IPS DF 4.7 (cell line): ENCODE results near the gene TAF1A.

Source experiments
- DNase-seq: peaks from one replicate; pipeline ENCODE4 v3.0.0-alpha.2; 2013; ENCODE audit warnings: low spot score; ENCODE audit errors: extremely low read depth

The TAF1A gene

DNA sequence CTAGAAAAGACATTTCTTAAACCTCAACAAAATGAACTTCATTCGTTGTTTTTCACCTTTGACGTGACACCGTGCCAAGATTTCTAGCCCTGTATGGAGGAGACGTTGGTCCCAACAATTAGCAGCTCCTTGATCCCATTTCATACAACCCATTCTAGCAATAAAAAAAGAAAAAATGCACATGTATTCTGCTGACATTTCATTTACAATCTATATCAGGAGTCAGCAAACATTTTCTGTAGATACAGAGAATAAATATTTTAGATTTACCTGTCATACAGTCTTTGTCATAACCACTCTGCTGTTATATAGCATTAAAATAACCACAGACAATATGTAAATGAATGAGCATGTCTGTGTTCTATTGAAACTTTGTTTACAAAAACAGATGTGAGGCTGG, 7.0 kb upstream of the TAF1A start:
- DNase-seq, result no peak

- no peak for DNase-seq
Observed at GRCh38 chr1:222594789-222595188, 5.1 kb upstream of the TAF1A start.

DNA sequence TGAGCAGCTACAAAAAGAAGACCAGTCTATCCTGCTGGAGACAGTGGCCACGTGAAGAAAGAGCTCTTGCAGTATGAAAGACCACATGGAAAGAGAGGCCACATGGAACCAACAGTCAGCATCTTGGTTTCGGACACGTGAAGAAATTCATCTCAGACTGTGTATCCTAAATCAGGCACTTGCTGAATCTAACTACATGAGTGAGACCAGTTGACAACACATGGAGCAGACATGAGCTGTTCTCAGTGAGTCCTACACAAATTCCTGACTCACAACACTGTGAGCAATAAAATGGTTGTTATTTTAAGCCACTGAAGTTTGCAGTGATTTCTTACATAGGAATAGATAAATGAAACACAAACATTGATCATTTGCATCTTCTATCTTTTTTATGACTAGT, 2.4 kb upstream of the TAF1A start:
- no peak for DNase-seq

GRCh38 chr1:222588135-222588534, 1.6 kb downstream of the TAF1A start:
- no peak for DNase-seq

- no peak for DNase-seq
Observed at GRCh38 chr1:222586842-222587241, 2.9 kb downstream of the TAF1A start.

DNA sequence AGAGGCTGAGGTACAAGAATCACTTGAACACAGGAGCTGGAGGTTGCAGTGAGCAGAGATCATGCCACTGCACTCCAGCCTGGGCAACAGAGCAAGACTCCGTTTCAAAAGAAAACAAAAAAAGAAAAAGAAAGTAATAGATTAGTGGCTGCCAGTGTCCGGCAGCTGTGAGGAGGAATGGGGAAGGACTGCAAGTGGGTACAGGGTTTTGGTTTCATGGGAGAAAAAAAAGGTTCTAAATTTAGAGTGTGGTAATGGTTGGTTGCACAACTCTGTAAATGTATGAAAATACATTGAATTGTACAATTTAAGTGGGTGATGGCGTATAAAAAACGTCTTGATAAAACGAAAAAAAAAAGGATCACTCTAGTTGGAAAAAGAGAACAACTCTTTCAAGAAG, 6.7 kb downstream of the TAF1A start:
- DNase-seq, result no peak

GRCh38 chr1:222582099-222582774, 7.5 kb downstream of the TAF1A start:
- DNase-seq, result no peak

- DNase-seq, result no peak
Observed at GRCh38 chr1:222579316-222579715, 10.4 kb downstream of the TAF1A start.

DNA sequence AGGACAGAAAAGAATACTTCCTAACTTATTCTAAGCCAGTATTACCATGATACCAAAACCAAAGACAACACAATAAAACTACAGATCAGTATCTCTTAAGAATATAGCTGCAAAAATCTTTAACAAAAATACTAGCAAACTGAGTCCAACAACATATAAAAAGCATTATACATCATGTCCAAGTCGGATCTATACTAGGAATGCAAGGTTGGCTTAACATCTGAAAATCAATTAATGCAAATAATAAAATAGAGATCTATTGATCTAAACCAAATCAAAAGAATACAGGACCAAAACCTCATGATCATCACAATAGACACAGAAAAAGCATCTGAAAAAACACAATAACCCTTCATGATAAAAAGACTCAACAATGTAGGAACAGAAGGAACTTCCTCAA, 18.9 kb downstream of the TAF1A start:
- no peak for DNase-seq

DNA sequence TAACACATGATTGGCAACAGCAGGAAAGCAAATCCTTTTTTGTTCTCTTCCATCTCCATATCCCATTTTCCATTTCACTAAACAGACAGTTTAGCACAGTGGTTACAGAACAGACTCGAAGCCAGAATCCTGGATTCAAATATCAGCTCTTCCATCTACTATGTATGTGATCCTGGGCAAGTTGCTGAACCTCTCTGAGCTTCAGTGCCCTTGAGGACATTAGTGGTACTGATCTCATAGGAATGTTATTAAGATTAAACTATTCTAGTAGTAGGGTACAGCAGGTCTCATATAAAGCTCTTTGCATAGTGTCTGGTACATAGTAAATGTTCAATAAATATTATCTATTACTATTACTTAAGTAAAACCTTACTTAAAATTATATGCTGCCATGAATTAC, 28.1 kb downstream of the TAF1A start:
- no peak for DNase-seq

- DNase-seq, result no peak
Observed at GRCh38 chr1:222557574-222557973, 32.2 kb downstream of the TAF1A start.

DNA sequence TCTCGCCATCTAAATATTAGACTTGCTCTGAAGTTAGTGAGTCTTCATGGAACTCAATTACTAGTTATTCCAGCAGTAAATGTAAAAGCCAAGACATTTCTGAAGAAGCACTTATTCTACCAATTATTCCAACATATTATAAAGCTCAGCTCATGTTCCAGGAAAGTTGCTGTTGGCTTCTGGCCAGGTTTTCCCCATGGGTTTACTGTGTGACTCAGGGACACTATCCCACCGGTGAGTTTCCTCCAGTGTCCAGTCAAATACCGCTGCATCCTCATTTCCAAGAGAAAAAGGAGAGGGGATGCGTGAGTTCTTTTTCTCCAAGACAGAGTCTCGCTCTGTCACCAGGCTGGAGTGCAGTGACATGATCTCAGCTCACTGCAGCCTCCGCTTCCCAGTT, 32.6 kb downstream of the TAF1A start:
- DNase-seq, result no peak

- no peak for DNase-seq
Observed at GRCh38 chr1:222555992-222556615, 33.6 kb downstream of the TAF1A start.

GRCh38 chr1:222554177-222554576, 35.6 kb downstream of the TAF1A start:
- no peak for DNase-seq

DNA sequence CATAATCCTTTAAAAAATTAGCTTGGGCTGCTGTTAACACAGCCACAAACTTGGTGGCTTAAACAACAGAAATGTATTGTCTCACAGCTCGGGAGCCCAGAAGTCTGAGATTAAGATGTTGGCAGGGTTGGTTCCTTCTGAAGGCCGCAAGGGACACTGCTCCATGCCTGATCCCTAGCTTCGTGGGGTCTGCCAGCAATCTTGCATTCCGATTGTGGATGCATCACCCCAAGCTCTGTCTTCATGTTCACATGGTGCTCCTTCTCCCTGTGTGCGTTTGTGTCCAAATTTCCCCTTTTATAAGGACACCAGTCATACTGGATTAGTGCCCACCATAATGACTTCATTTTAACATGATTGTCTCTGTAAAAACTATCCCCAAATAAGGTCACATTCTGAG, 36.9 kb downstream of the TAF1A start:
- DNase-seq, result no peak

- DNase-seq, result no peak
Observed at GRCh38 chr1:222547944-222548671, 41.6 kb downstream of the TAF1A start, which contains the start of gene HHIPL2. Gene HHIPL2, minus strand, starts transcription at chr1:222548104. Its CDS starts 60 bp downstream, at chr1:222548044.

- DNase-seq, result no peak
Observed at GRCh38 chr1:222547260-222547614, 42.5 kb downstream of the TAF1A start.

DNA sequence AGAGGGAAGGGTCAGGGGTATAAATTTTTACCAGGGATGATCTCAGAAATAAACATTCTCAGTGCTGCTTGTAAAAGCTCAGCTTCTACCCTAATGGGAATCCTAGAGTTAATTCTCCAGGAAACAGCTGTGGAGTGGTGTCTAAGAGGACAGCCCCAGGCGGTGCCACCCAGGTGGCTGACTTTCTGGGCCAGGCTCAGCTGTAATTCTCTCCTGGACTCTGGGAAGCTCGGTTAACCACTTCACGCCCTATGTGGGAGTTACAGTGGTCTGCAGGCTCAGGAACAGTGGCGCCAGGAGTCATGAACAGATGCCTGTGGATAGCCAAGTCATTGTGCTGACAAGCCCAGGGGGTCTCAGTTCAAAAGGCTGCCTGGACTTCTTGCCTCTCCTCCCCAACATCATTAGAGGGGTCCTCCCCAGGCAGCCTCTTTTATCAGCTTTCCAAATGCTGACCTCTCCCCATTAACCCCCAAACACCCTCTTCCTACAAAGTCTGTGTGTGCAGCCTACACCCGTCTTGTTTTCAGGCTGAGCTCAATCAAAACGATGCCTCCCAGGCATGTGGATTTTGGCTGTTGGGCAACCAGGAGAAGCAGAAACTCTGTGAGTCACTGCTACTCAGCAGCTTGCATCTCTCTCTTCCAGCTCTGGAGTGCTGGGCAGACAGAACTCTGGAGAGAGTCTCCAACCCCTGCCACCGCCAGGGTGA, 43.0 kb downstream of the TAF1A start:
- no peak for DNase-seq

DNA sequence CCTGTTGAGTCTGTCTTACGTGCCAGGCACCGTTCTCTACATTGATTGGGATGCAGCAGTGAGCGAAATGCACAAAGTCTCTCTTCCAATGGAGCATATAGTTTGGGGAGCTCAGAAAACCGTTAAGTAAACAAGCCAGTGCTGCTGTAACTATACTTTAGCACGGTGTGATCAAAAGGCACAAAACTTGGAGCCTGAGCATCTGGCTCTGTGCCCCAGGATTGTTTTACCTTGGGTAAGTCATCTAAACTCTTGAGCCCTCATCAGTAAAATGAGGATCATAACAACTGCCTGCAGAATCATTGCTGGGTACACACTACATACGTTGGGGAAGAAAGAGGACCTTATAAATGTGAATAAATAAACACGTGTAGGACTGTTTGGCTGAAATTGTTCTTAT, 43.6 kb downstream of the TAF1A start:
- no peak for DNase-seq

DNA sequence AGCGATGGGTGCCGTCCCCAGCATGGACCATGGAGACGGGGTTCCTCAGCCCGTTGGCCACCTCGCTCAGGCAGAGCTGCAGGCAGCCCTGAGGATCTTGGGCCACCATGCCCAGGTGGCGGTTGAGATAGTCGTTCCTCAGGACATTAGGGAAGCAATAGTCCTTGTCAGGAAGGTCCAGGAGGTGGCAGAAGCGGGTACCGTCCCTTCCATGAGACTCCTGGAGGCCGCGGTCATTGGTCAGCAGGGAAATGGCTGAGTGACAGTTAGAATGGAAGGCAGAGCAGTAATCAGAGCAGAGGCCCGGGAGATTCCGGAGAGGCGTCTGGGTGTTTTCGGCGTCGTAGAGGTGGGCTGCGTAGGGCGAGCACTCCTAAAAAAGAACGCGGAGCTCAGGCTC, 45.9 kb downstream of the TAF1A start:
- DNase-seq, result peak; percentile 9

DNA sequence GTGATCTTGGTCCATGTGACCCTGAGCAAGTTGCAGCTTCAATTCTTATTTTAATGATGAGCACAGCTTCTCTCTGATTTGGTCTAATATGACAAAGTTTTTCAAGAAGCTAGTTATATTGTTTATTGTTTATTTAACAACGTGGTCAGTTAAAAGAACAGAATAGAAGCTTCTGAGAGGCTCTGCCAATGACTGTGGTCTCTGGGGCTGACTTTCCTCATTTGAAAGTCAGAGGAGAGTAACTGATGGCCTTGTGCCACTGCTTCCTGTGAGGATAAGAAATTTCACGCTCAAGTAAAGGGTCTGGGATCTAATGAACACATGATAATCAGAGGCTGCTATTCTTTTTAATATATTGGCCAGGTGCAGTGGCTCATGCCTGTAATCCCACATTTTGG, 49.1 kb downstream of the TAF1A start:
- no peak for DNase-seq

DNA sequence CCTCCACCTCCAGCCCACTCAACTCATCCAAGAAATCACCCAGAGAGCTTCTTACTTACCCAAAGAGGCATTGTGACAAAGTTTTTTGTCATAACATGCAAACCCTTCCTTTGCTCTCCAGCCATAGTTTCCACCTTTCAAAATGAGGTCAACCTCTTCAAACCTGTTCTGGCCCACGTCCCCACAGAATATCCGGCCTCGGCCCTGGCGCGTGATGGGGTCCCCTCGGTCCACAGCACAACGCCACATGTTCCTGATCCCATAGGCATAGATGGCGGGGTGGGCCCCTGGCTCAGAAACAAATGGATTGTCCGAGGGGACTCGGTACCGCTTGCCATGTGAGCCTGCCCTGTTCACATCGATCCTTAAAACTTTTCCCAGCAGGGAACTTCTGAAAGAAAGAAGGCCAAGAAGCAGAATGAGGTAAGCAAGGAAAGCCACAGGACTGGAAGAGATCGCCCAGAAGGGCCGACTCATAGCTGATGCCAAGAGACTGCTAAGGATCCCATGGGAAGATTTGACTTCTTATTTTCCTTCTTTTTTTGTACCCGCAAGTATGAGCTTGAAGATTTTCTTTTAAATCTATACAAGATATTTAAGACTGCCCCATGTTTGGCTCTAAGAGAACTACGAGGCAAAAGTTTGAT, 49.7 kb downstream of the TAF1A start:
- no peak for DNase-seq
